ENCODE data around the gene CARD9.

CARD9 gene

DNA sequence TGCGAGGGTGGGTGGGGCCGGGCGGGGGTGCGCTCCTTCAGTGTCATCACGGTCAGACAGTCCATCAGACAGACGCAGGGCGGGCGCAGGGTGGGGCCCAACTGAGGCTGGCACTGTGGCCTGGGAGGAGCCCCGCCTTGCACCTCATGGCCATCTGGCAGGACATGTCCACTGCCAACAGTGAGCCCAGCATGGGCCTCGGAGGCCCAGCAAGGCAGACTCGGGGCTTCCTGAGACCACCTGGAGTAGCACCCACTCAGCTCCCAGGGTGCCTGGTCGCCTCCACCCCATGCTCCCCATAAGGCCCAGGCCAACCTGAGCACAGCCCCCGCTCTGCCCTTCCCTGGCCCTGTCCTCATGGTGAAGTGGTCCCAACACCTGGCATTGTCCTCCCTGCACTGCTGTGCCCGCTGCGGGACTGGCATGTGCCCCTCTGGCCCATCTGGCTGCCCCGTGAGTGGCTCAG lies 54.7 kb downstream of the CARD9 start:
- DNase-seq = no peak

- DNase-seq = no peak
Observed at GRCh38 chr9:136318111-136318775, 55.2 kb downstream of the CARD9 start.

DNA sequence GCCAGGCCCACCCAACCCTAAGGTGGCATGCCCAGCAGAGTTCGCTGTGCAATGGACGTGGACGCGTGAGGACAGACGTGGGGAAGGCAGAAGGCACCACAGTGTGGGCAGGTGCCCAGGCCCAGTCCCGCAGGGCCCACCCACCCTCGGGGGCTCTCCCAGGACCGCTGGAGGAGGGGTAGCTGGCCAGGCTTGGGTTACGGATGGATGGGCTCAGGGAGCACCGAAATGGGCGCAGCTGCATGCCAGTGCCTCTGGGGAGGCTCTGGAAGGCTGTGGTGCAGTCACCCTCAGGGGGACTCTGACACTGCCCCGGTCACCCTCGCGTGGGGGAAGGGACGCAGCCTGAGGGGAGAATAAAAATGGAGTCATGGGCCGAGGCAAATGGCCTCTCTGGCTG lies 55.8 kb downstream of the CARD9 start:
- no peak for DNase-seq

- no peak for DNase-seq
Observed at GRCh38 chr9:136316896-136317676, 56.4 kb downstream of the CARD9 start.

DNA sequence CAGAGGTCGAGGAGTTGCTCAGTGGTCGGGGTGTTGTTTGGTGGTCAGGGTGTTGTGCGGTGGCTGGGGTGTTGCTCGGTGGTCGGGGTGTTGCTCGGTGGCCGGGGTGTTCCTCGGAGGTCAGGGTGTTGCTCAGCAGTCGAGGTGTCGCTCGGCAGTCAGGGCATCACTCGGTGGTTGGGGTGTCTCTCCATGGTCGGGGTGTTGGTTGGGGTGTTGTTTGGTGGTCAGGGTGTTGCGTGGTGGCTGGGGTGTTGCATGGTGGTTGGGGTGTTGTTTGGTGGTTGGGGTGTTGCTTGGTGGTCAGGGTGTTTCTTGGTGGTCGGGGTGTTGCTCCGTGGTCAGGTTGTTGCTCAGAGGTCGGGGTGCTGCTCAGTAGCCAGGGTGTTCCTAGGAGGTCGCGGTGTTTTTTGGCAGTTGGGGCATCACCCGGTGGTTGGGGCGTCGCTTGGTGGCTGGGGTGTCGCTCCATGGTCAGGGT lies 57.2 kb downstream of the CARD9 start:
- no peak for DNase-seq

GRCh38 chr9:136314944-136315343 lies 58.5 kb downstream of the CARD9 start:
- no peak for DNase-seq

DNA sequence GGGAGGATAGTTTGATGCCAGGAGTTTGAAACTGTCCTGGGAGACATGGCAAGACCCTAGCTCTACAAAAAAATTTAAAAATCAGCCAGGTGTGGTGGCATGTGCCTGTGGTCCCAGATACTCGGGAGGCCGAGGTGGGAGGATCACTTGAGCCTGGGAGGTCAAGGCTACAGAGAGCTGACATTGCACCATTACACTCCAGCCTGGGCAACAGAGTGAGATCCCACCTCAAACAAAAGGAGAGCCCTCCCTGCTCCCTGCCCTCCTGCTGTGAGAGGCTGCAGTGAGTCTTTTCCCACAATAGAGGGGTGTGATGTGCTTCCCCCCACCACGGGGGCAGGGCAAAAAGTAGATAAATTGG lies 59.4 kb downstream of the CARD9 start:
- DNase-seq = no peak
